ENCODE measurements around the gene FTCD. TPM values are rescaled to one million over a fixed set of nuclear protein-coding genes. Genes with fewer than 3 reads are reported as not detected.

FTCD gene
- total RNA-seq, 2 experiments from 2014 or later, result 0.52 to 0.85 TPM

DNA sequence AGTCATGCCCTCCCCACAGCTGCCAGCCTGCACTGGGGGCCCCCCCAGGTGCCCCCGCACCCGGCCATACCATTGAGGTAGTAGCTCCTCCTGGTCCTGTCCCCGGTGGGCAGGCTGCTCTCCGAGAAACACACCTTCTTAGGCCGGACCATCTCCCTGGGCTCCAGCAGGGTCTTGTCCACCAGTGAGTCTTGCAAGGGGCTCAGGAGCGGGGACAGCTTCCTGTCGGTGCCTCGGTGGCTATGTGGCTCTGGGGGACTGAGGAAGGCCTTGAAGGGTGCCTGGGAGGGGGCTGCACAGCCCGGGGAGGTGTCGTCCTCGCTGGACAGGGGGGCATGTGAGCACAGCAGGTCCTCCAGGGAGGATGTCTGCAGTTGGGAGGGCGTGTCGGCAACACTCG is 12.9 kb upstream of the FTCD start:
- H3K36me3 Mint-ChIP-seq (ENCODE audit: low read depth), result peaks cover 2% of the 10 kb centered on the region
- H3K4me3 Mint-ChIP-seq, result no peak overlapping the region
- no peak for ATAC-seq
- no peaks in the 10 kb centered on the region for H3K27me3 Mint-ChIP-seq
- CTCF ChIA-PET, result no interaction called here
- POLR2A ChIA-PET, result no interaction called here
- no peaks in the 10 kb centered on the region for H3K9me3 Mint-ChIP-seq
- H3K4me1 Mint-ChIP-seq (ENCODE audit: low read depth), result peaks cover 6% of the 10 kb centered on the region
- DNase-seq, result no peak
- TF ChIP-seq, protein P1, sequence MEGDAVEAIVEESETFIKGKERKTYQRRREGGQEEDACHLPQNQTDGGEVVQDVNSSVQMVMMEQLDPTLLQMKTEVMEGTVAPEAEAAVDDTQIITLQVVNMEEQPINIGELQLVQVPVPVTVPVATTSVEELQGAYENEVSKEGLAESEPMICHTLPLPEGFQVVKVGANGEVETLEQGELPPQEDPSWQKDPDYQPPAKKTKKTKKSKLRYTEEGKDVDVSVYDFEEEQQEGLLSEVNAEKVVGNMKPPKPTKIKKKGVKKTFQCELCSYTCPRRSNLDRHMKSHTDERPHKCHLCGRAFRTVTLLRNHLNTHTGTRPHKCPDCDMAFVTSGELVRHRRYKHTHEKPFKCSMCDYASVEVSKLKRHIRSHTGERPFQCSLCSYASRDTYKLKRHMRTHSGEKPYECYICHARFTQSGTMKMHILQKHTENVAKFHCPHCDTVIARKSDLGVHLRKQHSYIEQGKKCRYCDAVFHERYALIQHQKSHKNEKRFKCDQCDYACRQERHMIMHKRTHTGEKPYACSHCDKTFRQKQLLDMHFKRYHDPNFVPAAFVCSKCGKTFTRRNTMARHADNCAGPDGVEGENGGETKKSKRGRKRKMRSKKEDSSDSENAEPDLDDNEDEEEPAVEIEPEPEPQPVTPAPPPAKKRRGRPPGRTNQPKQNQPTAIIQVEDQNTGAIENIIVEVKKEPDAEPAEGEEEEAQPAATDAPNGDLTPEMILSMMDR (IDR thresholded peaks at IDR 0.05), result no peak
- intact Hi-C loops (cut with micrococcal nuclease), result no loop called here
- H3K27ac Mint-ChIP-seq, result no peak overlapping the region

DNA sequence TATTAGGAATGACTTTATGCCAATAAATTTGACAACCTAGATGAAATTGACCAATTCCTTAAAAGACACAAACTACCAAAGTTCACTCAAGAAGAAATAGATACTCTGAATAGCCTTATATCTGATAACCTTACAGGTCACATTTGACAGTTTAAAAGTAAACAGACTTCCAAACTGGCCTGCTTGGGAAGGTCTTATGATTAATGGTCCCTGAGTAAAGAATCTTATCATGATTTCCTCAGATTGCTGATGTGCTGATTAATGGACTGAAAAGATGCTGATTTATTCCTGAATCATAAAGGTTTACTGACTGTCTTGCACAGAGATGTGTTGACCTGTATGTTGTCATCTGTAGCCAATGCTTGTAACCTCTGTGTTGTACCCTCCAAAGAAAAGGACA is 9.7 kb upstream of the FTCD start:
- Mint-ChIP-seq H3K27me3 (no peaks in the 10 kb centered on the region), H3K4me1 (ENCODE audit: low read depth) (no peaks in the 10 kb centered on the region), H3K9me3 (no peaks in the 10 kb centered on the region), H3K4me3 (no peak overlapping the region), H3K27ac (no peak overlapping the region), H3K36me3 (ENCODE audit: low read depth) (peaks cover 5% of the 10 kb centered on the region)
- DNase-seq (no peak), ATAC-seq (no peak)
- intact Hi-C loops (cut with micrococcal nuclease), result no loop called here
- ChIA-PET CTCF (no interaction called here), POLR2A (no interaction called here)
- TF ChIP-seq, protein P1 (IDR thresholded peaks at IDR 0.05), result no peak

DNA sequence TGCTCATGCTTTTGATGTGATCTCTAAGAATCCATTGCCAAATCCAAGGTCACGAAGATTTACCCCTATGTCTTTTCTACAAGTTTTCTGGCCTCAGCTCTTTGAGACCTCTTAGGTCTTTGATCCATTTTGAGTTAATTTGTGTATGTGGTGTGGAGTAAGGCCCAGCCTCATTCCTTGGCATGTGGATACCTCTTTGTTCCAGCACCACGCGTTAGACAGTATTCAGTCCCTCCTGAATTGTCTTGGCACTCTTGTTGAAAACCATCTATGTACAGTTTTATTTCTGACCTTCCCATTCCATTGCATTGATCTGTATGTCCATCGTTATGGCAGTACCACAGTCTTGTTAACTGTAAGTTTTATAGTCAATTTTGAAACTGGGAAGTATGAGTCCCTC is 8.0 kb upstream of the FTCD start:
- H3K36me3 Mint-ChIP-seq (ENCODE audit: low read depth), result peaks cover 5% of the 10 kb centered on the region
- ChIA-PET CTCF (no interaction called here), POLR2A (no interaction called here)
- no peaks in the 10 kb centered on the region for H3K9me3 Mint-ChIP-seq
- DNase-seq (no peak), ATAC-seq (no peak)
- no peak overlapping the region for H3K4me3 Mint-ChIP-seq
- intact Hi-C loops (cut with micrococcal nuclease), result no loop called here
- no peaks in the 10 kb centered on the region for H3K4me1 Mint-ChIP-seq (ENCODE audit: low read depth)
- no peak overlapping the region for H3K27ac Mint-ChIP-seq
- no peaks in the 10 kb centered on the region for H3K27me3 Mint-ChIP-seq
- TF ChIP-seq, protein P1 (IDR thresholded peaks at IDR 0.05), result no peak

DNA sequence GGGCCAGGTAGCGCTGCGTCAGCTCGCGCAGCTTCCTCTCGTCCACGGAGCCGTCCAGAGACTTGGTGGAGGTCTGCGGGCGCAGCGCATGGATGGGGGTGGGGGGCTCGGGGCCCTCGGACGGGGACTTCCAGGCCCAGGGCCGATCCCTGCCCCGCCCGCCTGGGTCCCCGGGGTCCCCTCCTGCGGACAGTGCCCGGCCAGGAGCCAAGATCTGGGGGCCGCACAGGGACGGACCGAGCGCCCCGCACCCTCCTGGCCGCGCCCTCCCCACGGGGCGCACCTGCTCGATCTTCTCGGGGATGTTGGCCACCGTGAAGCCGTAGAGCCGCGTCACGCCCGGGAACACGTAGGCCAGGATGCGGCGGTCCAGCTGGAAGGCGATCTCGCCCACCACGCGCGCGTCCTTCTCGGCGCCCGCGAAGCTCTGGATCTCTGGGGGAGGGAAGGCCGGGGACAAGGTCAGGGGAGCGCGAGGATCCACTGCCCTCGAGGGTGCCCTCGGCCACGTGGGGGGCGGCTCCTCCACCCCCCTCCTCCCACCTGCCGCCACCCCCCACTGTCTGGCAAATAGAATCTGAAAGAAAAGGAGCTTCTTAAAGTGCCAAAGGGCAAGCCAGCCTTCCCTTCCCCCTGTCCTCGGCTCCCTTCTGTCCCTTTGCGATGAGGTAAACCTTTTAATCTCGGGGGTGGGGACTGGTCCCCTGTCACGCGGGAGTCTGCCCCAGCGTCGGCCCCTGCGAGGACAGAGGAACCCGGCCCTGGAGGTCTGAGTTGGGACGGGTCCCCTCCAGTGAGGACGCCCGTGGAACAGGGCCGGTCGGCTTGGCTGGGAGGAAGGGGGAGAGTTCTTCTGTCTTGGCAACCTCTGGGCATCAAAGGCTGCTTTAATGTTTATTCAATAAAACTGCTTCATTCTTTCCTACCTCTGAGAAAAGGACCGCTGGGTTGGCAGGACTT is 6.5 kb upstream of the FTCD start:
- Mint-ChIP-seq H3K36me3 (ENCODE audit: low read depth) (peaks cover 5% of the 10 kb centered on the region), H3K4me1 (ENCODE audit: low read depth) (no peaks in the 10 kb centered on the region), H3K27me3 (no peaks in the 10 kb centered on the region), H3K4me3 (no peak overlapping the region), H3K27ac (no peak overlapping the region), H3K9me3 (no peaks in the 10 kb centered on the region)
- ChIA-PET CTCF (no interaction called here), POLR2A (no interaction called here)
- intact Hi-C loops (cut with micrococcal nuclease), result no loop called here
- no peak for ATAC-seq
- no peak for DNase-seq
- TF ChIP-seq, protein P1 (IDR thresholded peaks at IDR 0.05), result no peak

DNA sequence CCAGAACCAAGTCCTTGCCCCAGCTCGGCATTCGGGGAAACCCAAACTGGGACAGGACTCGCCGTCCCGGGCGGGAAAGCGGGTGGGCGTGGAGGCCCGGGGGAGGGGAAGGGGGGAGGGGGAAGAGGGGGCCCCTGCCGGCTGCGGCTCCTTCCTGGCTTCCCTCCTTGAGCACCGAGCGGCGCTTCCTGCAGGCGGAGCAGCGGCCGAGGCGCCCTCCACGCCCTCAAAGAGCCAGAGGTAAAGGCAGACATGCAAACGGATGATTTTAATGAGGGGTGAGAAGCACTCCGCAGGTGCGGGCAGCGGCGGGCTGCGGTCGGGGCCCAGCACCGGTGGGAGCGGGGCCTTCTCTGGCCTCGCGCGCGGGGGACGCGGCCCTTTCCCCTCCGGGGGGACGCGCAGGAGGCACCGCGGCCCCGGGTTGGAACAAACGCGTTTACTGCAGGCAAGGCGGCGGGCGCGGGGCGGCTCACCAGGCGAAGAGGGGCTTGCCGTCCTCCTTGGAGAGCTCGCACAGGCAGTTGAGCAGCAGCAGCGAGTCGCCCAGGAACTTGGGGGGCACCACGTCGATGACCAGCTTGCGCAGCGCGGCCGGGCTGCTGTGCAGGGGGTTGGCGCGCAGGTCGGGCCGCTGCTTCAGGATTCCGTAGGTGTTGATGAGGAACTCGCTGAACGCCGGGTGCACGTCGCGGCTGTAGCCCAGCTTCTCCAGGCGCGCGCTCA is 5.7 kb upstream of the FTCD start:
- no peaks in the 10 kb centered on the region for H3K4me1 Mint-ChIP-seq (ENCODE audit: low read depth)
- no peak for DNase-seq
- CTCF ChIA-PET, result no interaction called here
- no peaks in the 10 kb centered on the region for H3K9me3 Mint-ChIP-seq
- TF ChIP-seq, protein P1 (IDR thresholded peaks at IDR 0.05), result no peak
- H3K4me3 Mint-ChIP-seq, result no peak overlapping the region
- ATAC-seq, result no peak
- H3K36me3 Mint-ChIP-seq (ENCODE audit: low read depth), result peaks cover 3% of the 10 kb centered on the region
- no peak overlapping the region for H3K27ac Mint-ChIP-seq
- intact Hi-C loops (cut with micrococcal nuclease), result no loop called here
- no peaks in the 10 kb centered on the region for H3K27me3 Mint-ChIP-seq
- POLR2A ChIA-PET, result no interaction called here

Measured in activated CD8-positive, alpha-beta T cell treated with anti-CD3 and anti-CD28 coated beads for 36 hours (primary cell).